HG03159 (cell line): ENCODE results near the gene DNAH7.

ENCODE experiments used
- ATAC-seq: cut with Tn5 transposase; IDR thresholded peaks from one replicate; pipeline ENCODE4 v1.9.1; 2021; ENCODE audit warnings: mild to moderate bottlenecking, moderate library complexity; ENCODE audit not compliant: unreplicated experiment

DNAH7 gene

GRCh38 chr2:195818106-195818505, 250.5 kb downstream of the DNAH7 start:
- no peak for ATAC-seq

DNA sequence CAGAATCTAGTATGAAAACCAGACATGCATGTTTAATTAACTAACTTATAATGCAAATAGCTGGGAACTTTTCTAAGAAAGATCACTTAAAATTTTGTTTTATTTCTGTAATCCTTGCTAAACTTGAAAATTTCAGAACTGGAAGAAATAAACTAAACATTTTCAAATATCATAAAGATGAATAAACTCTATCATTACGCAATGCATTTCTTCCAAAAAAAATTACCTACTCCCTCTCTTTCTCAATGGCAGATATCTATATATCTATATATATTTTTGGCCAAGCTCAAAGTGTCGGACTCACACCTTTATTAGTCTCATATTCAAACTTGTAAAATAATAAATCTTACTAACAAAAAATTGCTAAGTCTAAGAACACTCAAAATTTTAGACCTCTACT, 253.6 kb downstream of the DNAH7 start:
- no peak for ATAC-seq

GRCh38 chr2:195813421-195813820, 255.2 kb downstream of the DNAH7 start:
- ATAC-seq: no peak

DNA sequence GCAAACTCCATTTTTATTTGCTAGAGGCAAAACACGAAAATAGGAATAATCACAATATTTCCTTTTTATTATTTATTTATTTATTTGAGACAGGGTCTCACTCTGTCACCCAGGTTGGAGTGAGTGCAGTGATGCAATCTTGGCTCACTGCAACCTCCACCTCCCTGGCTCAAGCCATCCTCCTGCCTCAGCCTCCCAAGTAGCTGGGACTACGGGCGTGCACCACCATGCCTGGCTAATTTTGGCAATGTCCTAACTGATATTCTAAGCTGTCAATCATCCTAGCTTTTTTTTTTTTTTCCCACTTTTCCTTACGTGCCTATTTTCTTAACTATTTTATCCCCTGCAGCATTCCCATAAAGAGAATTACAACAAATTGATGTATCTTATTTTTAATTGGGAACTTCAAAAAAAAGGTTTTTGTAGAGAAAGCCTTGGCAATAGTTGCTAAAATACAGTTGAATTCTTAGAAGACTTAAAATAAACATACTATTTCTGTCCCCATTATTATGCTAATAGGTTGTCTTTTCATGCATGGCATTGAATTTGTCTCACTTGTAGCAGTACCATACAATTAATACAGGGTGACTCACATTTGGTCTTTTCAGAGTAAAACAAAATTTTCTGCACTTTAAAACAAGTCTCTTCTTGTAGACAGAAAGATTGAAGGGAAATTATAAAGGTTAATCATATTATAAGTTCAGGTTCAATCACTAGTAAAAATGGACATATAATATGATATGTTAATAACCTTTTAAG, 258.1 kb downstream of the DNAH7 start:
- ATAC-seq: no peak

DNA sequence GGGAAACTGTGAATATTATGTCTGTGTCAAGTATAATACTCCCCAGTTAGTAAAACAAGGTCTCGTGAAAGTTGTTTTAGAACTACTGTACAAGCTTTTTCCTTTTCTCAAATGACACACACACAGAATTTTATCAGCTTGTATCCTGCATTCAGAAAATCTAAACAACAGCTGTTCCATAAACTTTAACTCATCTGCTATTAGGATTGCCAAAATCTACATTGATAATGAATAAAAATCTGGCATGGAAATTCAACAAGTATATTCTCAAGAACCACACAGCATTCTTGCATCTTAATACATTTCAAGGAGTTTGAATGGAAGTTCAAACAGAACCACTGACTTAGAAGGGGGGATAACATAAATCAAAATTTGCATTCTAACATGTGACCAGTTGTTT, 260.4 kb downstream of the DNAH7 start:
- ATAC-seq: no peak

DNA sequence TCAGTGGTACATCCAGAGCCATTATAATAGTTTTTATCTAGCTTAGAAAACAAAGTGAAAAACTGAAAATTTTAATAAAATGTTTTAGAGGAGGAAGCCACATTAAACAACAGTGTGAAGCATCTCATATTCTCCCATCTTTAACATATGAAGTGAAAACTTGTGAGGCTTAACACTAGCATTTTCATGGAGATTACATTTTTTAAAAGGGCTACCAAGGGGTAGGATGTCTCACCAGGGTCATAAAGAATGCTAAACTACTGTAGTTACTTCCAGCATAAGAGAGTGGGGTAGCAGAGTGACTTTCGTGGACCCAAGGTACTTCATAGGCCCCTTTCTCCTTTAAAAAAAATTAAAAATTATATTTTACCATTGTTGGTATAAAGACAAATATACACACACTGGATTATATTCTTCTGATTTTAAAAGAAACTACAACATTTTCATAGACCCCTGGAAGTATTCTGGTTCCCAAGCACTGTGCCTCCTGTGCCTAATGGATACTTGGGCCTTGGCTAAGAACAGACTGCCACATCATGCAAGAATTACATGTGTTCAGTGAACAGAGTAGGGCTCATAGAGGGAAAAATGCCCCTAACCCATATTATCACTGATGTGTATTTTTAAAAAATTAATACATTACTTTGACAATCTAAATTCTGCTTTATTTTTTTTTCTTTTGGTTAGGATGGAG, 263.2 kb downstream of the DNAH7 start:
- ATAC-seq: no peak

- ATAC-seq: no peak
Measured at GRCh38 chr2:195795879-195796278, 272.8 kb downstream of the DNAH7 start.

DNA sequence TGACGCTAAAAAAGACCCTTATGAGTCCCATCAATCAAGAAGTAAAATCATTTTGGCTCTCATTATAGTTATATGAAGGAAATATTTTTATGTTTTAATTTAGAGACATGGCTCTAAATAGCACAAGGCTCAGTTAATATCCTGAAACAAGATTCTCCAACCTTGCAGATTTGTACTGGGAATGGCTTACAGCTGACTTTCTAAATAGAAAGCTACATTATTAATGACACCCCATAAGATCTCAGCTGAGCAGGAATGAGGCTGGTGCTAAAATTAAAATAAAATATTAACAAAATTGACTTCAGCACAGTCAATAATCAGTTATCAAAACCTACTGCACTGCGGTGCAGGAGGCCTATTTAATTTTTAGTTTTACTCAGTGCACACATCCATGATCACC, 274.8 kb downstream of the DNAH7 start:
- no peak for ATAC-seq

DNA sequence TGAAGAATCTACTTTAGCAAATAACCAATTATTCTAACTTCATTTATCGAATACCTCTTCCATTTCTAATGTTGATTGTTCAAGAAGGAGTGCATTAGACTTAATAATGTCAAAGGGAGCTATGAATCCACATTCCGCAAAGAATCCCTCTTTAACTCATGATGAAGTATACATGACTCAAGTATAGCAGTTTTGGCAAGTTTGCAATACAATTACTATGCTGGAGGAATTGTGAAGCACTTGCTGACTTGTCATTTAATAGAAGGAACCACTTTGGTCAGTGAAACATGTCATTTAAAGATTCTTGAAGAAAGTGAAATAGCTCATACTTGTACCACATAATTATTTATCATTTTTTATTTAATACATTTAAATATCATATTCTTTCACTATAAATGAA, 286.5 kb downstream of the DNAH7 start:
- ATAC-seq: no peak

DNA sequence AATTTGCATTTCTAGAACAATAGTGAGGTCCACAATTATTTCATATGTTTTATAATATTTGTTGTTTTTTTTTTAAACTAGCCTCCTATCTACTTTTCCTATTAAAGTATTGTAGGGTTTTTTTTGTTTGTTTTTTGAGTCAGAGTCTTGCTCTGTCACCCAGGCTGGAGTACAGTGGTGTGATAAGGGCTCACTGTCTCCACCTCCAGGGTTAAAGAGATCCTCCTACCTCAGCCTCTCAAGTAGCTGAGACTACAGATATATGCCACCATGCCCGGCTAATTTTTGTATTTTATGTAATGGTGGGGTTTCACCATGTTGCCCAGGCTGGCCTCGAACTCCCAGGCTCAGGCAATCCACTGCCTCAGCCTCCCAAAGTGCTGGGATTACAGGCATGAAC, 289.1 kb downstream of the DNAH7 start:
- no peak for ATAC-seq

GRCh38 chr2:195769975-195770374, 298.7 kb downstream of the DNAH7 start:
- no peak for ATAC-seq

DNA sequence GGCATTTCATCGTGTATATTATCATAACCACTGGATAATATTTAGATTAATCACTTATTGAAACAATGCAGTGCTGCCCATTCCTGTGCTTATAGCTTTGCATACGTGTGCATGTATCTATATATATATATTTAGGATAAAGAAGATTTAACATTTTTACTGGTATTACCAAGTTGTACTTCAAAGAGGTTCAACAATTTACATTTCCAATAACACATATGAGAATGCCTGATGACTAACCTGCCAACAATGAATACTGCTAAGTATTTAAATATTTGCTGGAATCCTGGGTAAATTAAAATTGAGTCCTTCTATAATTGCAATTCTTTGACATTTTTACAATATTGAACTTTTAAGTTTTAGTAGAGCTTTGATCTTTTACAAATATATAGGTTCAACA, 300.2 kb downstream of the DNAH7 start:
- no peak for ATAC-seq

- ATAC-seq: no peak
Measured at GRCh38 chr2:195766691-195767090, 301.9 kb downstream of the DNAH7 start.

DNA sequence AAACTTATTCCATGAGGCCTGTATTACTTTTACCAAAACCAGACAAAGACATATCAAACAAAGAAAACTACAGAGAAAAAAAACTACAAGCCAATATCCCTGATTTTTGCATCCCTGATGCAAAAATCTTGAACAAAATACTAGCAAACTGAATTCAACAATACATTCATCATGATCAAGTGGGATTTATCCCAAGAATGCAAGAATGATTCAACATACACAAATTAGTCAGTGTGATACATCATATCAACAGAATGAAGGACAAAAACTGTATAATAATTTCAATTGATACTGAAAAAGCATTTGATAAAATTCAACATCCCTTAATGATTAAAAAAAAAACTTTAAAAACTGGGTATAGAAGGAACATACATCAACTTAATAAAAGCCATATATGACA, 304.8 kb downstream of the DNAH7 start:
- no peak for ATAC-seq

GRCh38 chr2:195759877-195760276, 308.8 kb downstream of the DNAH7 start:
- ATAC-seq: no peak

- ATAC-seq: no peak
Measured at GRCh38 chr2:195758846-195759245, 309.8 kb downstream of the DNAH7 start.

- no peak for ATAC-seq
Measured at GRCh38 chr2:195756218-195756942, 312.3 kb downstream of the DNAH7 start.

DNA sequence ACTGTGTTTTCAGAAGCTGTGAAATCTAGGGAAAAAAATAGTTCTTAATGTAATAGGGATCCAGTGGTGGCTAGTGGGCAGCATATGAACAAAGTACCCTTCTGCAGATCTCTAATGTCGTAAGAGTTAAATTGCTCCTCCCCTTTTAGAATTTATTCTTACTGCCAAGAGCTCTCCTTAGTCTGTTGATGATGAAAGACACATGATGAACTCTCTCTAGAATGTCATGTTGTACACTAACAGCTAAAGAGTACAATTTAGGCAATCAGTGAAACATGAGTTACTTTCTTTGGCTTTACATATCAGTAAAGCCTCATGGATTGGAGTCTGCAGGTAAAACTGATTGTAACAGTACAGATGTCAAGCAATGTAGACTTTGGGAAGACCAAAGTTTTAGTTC, 327.4 kb downstream of the DNAH7 start:
- ATAC-seq: no peak

DNA sequence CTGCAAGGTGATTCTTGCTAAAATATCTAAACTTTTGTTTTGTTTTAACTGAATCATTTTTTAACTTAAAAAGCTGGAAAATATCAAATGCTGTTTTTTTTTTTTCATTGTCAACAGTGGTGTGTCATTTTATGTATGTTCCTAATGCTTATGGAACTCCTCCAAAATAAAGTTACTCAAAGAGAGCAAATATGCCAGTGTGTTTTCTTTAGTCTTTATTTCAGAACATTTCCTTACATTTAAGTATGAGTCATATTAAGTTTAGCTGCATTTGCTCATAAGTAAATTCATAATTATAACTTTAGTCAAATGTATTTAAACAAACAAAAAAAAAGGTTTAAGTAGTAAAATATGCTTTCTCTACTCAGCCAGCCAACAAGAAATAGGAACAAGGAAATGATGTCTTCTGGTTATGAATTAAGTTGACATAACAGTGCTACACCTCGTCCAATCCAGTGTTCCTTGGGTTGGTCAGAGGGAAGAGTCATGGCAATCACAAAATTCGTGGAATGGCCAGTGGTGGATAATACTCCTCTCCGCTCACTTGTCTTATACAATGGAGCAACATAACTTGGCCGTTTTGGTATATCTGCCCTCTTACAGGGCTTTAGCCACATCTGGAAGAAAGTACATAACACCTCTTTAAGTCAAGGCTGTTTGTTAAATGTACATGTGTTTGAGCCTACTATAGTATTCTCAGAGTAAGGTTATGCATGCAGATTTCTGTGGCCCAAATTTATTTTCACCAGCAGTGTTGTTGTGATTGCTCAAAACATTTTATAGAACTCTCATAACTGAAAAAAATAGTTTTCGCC, 330.9 kb downstream of the DNAH7 start:
- ATAC-seq: no peak

DNA sequence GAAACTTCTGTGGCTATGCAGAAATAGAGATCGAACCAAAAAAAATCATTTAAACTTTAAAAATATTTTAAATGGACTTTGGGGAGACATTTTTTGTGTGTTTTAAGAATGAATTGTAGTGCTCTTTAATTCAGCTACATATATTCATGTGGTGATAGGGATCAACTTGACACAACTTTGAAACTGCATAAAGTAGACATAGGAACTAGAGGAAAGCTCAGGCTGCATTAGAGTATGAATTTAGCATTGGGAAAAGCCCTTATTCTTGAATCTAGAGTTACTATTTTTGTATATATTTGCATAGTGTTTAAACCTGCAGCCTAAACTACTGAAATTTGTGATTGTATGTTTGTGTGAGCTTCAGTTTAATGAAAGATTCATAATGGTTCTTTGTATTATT, 333.3 kb downstream of the DNAH7 start:
- ATAC-seq: no peak

- ATAC-seq: no peak
Measured at GRCh38 chr2:195734931-195735330, 333.7 kb downstream of the DNAH7 start.
